ENCODE results near the gene SLC35E3.

GRCh38 chr12:68749443-68749842 lies 3.5 kb downstream of the SLC35E3 start:
- TF ChIP-seq CTCF (conservative IDR thresholded peaks at IDR 0.05) = no peak
- no peak for TF ChIP-seq ZFX (IDR thresholded peaks at IDR 0.05)
